NCI-H146 (cell line): ENCODE results near the gene MAP2K5.
A peak's percentile ranks its signal among the peaks of the same experiment; 100 is the strongest.

ENCODE experiments used
- DNase-seq: peaks from one replicate; lab custom pipeline; 2025; lab: John Stamatoyannopoulos, UW

The MAP2K5 gene

DNA sequence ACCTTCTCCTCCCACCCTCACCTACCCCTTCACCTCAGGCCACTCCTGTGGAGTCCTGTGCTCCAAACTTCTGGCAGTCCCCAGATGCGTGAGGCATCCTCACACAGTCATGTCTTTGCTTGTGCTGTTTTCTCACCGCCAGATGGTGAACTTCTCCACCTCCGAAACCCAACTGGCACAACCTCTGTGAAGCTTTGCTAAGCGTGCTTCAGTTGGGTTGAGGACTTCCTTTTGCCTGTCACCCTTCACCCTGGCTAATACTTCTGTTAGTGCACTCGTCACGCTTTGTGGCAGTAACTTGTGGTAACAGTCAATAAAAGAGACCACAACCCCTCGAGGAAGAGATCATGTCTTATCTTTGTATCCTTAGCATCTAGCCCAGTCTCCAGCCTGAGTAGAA is 240.8 kb downstream of the MAP2K5 start:
- no peak for DNase-seq

DNA sequence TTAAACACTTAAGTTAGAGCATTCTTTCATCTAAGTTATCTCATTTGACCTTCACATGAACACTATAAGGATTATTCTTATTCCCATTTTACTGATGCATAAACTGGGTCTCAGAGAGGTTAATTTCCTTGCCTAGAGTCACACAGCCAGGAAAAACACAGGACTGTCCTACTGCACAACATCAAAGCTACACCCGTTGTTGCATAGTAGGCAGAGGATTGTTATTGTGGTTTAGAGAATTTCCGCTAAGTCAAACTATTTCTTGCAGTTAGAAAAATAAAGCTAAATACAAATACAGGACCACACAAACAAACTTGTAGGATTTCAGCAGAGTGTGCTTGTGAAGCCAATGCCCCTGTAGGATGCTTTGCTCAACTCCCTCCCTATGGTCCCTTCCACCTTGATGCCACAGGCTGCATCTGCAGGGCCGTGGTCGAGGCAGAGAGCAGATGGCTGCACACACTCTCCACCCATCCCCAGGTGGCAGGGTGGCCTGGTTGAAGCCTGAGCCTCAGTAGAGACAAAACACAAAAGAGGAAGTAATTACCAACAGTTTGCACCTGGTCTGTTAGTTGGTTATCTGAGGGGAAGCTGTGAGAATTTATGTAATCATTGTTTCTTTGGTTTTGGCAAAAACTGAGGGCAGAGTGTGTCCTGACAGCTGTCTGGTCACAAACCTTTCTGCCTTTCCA is 241.7 kb downstream of the MAP2K5 start:
- DNase-seq: peak; percentile 83

DNA sequence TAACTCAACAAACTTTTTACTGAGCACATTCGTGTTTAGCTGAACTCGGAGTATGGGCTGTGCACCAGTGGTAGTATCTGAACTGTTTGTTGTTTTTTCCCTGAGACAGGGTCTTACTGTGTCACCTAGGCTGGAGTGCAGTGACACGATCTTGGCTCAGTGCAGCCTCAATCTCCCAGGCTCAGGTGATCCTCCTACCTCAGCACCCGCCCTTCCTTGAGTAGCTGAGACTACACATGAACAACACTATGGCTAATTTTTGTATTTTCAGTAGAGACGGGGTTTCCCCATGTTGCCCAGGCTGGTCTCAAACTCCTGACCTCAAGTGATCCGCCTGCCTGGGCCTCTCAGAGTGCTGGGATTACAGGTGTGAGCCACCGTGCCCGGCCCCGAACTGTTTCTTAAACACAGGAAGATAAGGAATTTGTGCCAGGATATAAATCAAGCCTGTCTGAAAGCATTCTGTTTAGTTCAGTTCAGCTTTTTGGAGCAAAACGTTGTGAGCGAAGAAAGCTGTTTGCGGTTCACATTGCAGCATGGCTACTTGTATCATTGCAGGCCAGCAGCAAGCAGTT is 242.4 kb downstream of the MAP2K5 start:
- DNase-seq: no peak

DNA sequence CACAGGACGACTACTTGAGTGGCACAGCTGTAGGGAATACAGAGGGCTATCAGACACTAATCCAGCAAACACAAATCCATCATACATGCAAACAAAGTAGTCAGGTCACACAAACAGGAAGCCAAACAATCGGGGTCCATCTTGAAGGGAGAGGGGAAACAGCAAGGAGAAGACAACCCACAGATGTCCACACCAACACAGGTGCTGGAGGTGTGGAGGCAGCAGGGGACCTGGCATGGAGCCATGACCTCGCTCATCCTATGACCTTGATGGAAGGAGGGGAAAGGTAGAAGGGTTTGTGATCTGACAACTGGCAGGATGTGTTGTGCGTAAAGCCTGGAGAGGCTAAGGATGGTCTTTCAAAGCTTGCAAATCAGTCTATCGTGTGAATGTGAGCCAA is 242.9 kb downstream of the MAP2K5 start:
- DNase-seq: peak; percentile 71

DNA sequence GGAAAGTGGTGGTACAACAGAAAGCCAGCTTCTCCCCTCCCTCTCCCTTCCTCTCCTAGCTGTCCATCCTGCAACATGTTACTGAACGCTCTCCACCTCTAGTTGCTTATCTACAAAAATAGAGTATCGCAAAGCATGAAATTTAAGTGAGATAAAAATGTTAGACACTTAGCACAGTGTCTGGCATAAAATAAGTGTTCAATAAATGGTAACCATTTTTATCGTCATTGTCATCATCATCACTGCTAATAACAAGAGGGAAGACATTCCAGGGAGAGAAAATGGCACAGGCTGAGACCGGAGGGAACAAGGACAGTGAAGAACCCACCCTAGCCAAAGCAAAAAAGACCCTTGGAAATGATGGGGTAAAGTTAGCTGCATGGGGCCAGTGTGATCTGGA is 244.1 kb downstream of the MAP2K5 start:
- DNase-seq: no peak

DNA sequence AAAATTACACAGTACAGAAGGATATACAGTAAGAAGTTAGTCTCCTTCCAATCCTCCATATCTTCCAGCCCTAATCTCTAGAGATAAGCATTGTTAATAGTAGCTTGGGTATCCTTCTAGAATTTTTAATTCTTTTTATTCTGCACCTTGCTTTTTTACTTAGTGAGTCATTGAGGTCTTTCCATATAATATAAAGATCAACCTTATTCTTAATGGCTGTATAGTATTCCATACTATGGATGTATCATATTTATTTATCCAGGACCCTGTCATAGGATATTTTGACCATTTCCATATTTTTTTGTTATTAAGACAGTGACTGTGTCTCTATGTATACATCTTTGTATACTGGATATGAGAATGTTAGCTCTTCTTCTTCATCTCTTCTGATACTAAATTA is 246.5 kb downstream of the MAP2K5 start:
- DNase-seq: no peak

DNA sequence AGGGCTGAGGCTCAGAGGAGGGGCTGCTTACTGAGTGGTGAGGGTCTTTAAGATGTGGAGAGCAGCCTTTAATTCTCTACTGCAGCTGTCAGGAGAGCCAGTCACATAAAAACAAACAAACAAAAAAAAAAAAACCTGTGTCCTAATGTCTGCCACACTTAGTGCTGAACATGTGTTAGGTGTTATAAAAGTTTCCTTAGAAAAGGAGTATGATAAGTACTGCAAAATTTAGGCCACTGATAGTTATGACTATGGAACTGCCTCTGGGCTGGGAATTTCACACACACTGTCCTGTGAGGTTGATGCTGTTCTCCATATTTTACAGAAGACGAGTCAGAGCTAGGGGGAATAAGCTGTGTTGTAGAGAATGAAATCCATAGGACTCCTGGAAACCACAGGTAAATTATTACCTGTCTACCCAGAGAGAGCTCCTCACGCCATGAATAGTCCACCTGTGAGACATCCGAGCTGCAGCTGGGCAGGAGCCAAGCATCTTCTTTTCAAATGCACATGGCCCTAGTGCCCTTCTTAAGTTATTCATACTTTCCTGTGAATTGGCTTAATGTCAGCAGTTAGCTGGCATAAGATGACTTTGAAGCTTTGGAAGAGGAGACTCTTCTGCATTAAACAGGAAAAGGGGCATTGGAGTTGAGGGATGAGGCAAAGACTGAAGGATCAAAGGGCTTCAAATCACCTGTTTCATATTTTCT is 248.3 kb downstream of the MAP2K5 start:
- DNase-seq: peak; percentile 66

DNA sequence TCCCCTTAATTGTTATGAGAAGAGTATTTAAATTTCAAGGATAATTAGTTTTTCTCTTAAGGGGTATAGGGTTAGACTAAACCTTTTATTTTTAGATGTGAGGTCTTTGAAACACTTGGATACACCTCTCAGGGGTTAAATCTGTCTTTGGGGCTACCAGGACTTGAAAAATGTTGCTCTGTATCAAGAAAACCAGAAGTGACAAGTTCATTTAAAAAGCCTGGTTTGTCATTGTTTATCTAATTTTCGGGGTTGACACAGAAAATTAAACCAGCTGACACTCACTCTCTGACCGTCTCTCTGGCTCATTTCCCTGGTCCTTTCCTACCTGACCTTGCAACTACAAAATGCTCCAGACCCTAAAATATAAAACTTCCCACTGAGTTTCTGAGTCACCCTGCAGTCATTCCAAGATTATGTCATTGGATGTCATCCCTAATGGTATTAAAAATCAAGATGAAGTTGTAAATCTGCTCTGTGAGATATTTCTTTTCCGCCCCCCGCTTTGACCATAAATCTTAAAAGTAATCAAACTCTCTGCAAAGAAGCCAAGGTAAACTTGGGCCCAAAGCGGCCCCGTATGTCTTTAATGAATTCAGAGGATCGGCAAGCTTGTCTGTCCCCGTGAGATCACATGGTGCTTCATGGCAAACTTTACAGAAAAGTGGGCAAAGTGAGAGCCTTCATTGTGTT is 249.9 kb downstream of the MAP2K5 start:
- no peak for DNase-seq

DNA sequence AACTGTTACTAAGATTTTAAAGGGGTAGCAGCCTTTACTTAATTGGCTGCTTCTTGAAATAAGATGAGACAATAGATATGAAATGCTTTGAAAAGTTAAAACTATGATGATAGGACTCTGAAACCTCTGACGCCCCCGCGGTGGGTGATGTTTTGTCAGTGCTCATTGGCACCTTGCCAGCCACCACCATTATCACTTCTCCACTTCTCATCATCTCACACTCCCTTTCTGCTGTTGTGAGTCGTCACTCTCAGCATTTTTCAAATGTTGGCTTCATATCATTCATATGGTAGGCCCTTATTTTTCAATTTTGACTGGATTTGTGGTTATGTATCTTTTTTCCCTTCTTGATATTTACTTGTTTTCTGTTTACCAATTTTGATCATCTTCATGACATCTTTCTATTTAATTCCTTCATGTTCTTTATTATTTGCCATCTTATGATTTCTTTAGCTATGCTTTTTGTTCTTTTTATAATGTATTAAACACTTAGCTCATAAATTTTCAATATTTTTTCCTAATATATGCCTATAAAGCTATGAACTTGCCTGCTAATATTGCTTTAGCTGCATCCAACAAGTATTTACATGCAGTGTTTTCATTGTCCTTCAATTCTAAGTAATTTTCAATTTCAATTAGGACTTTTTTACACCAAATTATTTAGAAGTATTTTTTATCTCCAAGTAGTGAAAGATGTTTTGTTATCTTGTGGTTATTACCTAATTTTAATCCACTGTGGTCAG is 252.5 kb downstream of the MAP2K5 start:
- DNase-seq: no peak

DNA sequence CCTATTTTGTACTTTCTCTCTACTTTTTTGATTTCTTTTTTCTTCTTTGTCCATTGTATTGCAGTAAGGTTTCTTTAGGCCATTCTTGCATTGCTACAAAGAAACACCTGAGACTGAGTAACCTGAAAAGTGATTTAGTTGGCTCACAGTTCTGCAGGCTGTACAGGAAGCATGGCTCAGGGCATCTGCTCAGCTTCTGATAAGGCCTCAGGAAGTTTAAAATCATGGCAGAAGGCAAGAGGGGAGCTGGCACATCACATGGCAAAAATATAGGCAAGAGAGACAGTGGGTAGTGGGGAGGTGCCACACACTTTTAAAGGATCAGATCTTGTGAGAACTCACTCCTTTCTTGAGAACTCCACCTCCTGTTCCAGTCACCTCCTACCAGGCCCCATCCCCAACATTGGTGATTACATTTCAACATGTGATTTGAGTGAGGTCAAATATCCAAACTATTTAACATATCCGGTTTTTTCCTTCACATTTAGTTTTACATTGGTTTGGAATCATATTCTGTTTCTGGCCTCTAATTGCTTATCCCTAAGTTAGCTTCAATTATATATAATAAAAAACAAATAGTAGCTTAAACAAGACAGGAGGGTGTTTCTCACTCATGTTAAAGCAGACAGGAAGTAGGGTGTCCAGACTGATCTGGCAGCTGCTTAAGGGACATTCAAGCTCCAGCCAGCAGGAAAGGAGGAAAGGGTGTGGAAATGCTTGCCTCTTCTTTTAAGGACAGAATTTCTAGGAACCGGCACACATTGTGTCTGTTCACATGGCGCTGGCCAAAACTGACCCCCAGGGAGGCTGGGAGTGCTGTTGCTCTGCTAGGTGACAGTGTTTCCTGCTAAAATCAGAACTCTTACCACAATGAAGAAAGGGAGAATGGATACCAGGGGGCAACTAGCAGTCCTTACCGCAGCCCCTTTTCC is 254.0 kb downstream of the MAP2K5 start:
- DNase-seq: no peak

DNA sequence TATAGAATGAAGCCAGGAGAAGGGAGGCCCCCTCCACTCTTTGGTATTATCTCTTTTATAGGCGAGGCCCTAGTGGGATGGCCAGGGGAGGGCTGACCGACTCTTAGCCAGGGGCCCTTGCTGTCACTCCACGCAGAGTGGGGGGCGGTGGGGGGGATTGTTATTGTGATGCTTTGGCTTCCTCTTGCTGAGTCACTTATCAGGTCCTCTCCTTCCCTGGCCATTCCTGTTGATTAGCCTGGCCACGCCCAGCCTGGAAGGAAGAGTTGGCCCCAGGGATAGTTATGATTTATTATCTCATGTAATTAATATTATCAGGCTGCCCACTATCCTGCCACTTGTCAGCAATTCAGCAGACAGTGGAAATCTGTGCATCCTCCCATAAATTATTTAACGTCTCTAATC is 257.3 kb downstream of the MAP2K5 start:
- no peak for DNase-seq

DNA sequence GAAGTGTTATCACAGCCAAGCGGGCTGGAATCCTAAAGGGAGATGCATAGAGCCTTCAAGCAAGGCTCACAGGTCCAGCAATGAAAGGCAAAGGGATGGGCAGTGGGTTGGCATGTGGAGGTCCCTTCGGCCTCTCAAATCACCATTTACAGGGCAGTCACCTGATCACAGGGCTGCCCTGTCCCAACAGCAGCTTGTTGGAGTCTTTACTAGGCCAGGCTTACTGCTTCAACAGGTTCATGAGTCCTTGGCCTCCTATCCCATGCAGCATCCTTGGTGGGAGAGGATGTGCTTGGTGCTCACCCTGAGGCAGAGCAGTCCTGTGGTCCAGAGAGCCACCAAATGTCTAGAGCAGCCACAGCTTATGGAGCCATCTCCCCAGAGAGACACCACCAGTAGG is 258.6 kb downstream of the MAP2K5 start:
- DNase-seq: no peak

DNA sequence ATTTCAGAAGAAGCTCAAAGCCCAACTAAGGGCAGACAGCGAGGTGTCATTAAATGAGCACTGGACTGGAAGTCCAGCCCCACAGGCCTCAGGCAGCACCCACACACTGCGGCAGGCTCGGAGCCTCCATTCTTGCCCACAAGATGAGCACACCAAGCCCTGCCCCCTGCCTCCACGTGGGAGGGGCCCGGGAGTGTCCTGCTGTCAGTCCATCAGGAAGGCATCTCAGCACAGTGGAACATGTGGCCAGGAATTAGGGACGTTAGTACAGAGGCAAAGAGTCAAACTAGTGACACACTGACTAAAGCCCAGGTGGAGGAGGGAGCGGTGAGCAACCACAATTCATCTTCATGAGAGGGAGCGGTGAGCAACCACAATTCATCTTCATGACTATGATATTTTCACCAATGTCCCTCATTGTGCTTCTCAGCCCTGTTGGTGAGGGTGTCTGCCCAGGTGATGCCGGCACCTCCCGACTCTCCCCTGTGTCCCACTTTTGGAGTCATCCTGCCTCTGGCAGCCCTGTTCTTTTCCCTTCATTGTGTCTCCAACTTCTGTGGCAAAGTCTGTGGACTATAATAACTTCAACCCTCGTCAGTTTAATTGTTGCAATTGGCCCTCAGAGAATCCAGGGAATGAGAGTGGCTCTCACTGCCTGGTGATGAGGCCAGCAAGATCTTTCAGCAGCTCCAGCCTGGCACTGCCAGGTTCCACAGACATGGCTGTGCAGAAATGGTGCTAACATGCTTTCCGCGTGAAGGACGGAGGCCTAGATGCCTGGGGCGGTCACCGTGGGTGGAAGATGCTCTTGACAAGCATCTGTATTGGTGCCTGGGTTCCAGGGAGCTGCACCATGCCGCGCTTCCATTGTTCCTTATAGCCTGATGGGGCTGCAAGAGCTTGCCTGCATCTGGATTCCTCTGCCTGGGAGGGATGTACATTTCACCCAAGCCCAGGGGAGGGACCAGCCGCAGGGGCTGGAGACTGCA is 259.7 kb downstream of the MAP2K5 start:
- DNase-seq: no peak

DNA sequence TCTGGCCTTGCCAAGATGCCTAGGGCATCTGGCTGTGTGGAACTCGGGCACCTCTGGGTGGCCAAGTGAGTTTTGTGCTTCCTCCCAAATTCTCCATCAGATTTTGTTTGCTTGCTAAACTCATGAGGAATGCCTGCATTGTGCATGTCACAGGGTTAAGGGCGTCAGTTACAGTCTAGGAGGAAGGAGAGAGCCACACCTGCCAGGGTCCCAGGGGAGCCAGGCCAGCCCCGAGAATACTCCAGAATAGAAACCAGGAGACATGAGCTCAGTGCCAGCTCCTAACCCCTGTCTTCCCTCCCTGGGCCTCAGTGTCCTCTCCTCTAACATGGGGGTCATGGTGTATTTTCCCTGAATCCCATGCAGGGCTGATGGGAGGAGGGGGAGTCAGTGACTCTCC is 260.8 kb downstream of the MAP2K5 start:
- DNase-seq: no peak

DNA sequence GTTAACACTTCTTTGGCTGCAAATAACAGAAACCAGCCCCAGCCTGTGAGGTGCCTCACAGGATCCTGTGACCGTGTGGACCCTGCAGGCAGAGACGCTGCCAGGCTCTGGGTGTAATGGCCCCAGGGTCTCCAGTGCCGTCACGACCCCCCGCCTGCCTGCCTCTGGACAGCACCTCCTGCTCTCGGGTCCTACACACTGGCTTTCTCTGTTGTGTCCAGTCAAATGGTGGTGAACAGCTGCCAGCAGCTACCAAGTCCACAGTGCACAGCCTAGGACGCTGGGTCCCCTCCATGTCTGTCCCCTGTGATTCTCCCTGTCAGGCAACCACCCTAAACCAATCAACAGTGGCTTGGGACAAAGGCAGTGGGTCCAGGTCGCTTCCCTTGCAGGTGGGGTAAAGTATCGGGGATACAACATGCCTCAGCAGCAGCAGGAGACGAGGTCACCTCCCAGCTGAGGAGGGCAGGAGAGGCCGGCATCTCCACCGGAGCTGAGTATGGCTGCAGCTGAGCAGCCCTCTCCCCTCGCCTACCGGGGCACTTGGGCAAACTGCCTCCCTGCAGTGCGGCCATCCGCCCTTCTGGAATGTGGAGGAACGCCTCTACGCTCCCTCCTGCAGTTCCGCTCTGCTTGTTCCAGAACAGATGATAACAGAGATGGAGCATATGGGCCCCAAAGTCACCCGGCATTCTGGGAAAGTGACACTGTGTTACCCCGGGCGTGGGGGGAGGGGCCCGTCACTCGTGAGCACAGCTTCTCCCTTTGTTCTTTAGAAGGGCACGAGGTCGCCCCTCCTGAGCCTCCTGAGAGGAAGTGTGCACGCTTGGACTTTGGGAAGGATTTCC is 261.7 kb downstream of the MAP2K5 start:
- DNase-seq: no peak

DNA sequence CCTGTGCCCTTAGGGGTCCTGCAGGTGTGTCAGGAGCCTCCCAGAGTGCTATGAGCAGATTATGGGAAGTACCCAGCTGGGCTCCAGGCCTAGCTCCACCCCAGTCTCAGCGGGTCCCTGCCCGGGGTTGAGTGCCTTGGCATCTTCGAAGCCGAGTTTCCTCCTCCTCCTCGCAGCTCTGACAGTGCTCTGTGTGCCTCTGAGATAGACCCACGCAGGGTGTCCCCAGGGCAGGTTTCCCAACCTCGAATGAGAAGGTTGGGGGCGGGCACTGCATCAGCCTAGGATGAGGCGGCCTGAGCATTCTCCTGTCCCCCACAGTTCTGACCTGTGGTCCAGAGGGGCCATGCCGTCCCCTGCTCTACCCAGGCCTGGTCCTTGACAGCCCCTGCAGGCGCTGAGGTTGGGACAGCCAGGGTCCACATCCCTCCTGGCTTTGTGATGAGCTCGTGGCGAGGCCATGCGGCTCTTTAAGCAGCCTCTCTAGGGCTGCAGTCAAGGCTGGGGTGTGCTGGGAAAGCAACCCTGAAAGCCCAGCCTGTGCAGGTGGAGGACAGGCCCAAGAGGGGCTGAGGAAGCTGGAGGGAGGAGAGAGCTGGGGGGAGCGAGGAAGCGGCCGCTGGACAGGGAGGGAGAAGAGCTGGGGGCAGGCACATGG is 262.6 kb downstream of the MAP2K5 start:
- no peak for DNase-seq

DNA sequence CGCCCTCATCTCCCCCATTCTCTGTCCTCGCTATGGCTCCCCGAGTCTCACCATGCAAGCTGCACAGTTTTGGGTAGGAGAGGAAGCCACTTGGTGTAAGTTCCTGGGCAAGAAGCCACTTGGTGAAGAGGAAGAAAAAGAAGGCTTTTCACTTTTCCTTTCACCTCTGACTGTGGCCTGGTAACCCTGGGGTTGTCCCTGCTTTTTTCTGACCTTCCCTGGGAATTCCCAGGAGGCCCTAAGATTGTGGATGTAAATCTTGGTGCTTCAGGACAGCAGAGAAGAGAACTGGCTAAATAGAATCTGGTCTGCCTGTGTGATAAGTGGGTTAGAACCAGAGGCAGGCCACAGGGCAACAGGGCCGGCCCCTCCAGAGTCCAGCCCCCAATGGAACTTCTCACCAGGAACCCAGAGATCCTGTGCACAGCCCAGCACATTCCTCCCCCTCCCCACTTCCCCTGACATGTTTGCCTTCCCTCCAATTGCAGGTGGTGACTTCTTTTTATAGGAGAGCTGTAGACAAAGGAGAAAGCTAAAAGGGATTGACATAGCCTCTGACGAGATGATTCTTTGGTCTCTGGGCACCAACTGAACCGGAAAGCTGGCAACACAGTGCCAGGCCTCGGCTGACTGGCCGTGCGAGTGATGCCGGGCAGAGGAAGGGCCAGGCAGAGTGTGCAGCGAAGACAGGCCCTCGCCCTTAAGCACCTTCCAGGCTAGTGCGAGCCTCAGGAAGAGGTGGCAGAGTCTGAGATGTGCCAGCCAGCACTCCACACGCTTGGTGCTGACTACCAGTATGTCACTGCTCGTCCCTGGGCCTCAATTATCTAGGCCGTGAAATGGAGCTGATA is 263.4 kb downstream of the MAP2K5 start:
- peak; percentile 48 for DNase-seq
